GM19328 (cell line): ENCODE results near the gene PLXNB2.

ENCODE experiments used
- ATAC-seq: cut with Tn5 transposase; IDR thresholded peaks from one replicate; pipeline ENCODE4 v1.9.1; 2021; ENCODE audit warnings: mild to moderate bottlenecking, moderate library complexity; ENCODE audit not compliant: unreplicated experiment

The PLXNB2 gene

DNA sequence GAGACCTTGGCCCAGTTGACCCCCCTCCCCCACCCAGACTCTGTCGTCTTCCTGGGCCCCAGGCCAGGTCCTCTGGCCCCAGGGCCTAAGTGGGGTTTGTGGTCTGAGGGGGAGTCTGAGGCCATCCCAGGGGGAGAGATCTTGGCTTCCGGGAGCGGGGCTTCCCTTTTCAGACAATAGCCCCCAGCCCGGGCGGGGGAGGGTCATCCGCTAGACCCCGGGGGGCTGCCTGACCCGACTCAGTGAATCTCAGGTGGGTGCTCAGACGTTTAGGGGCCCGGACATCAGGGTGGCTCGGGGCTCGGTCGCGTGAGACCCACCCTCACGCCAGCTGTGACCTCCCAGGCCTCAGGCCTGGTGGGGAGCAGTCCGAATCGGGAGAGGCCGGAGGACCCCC, 37.9 kb downstream of the PLXNB2 start:
- no peak for ATAC-seq

DNA sequence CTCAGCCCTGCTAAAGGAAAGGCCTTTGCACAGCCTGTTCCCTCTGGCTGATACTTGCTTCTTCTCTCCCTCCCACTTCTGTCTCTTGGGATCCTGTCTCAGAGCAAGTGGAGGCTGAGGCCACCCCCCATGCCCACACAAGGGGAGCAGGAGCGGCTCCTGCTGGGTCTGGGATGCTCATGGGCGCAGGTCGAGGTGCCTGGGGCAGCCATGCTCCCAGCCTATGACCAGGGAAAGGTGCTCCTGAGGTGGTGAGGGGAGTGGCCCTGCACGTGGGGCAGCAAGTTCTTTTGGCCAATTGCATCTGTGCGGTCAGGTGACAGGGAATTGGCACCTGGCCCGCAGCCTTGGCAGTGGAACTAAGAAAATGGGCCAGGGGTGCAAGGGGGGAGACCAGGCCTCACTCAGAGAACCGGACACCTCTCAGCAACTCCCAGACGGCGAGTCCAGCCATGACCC, 38.8 kb downstream of the PLXNB2 start:
- ATAC-seq: no peak

DNA sequence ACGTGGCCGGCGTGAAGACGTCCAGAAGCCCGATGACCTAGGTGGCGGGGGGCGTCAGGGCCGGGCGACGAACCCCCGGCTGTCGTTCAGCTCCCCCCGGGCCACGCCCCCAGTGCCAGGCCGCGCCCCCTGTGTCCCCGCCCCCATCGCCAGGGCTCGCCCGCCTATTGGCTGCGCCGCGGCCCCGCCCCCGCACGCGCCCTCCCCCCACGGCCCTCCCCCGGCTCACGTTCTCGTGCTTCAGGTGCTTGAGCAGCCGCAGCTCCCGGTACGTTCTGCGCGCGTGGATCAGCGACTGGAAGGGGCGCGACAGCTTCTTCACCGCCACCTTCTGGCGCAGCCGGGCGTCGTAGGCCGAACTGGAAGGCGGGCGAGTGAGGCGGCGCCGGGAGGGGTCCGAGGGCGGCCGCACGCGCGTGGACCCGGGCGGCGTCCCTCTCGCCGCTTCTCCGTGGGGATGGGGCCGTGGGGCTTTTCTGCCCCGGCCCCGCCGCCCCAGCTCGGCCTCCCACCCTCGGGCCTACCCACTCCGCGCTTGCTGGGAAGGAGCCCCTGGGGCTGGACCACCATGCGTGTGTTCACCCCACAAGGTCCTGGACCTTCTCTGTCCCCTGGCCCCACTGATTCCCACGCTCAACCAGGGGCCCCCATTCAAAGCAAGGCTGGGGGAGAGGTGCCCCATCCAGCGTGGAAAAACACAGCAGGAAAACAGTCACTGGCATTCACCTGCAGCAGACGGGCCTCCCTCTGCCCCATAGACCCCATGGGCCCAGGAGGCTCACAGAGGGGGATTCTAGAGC, 39.7 kb downstream of the PLXNB2 start:
- ATAC-seq: no peak

DNA sequence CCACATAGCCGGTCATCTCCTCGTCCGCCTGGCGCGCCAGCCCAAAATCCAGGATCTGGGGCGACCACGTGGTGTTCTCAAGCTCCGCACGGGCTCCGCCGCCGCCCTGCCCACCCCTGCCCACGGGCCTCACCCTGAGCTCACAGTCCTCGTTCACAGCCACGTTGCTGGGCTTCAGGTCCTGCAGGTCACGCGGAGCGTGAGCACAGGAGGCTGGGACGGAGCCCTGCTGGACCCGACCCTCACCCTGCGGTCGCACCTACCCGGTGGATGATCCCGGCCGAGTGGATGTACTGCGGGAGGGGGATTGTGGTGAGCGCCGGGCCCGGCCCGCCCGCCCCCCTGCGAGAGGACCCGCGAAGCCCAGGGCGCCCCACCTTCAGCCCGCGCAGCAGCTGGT, 40.5 kb downstream of the PLXNB2 start:
- ATAC-seq: no peak

DNA sequence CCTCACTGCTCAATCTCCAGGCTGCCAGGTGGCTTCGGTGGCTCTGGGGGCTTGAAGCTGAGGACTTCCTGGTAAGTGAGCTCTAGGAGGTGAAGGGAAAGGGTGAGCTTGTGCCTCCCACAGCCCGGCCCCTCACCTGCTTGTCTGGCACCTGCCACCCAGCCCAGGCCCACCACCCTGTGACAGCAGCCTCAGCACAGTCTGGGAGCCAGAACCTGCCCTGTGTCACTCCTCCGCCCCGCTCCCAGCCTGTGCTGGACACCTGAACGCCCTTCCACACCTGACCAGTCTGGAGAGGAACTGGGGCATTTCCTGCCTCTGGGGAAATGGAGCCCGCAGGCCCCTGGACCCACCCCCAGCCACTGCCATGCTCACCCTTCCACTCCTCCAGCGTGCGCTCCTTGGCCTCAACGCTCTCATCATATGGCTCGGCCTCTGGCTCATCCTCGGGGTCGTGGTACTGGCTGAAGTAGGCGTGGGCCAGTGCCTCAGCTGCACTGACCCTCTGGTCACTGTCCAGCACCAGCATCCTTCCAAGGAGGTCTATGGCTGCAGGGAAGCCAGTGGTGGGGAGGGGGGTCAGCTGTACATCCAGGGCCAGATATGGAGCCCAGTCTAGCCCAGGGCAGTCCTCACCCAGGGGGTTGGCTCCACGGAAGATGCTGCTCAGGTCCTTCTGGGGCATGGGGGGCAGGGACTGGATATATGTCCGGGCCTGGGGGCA, 42.3 kb downstream of the PLXNB2 start:
- no peak for ATAC-seq

DNA sequence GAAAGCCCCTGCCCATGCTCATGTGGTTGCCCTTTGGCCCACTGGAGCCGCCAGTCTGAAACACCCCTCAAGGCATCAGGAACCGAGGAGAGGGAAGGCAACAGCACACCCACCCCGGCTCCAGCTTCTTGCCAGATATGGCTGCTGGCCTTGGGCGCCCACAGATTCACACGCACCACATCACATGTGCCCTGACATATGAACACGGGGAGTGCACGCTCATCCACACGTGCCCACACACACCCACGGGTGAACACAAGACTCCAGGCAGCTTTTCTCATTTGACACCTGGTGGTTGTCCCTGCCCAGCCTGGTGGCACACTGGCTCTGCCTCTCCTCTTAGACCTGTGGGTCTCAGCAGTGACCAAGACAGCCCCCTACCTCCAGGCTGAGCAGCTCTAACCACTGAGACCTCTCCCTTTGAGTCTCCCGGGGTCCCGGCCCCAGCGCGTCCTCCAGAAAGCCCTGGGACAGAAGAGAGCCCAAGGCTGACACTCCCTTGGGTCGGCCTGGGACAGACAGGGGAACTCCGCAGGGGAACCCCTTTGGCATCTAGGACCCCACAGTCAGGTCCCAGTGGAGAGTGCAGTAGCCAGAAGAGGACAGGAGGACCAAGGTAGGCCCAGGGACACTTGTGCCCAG, 43.2 kb downstream of the PLXNB2 start:
- ATAC-seq: no peak

DNA sequence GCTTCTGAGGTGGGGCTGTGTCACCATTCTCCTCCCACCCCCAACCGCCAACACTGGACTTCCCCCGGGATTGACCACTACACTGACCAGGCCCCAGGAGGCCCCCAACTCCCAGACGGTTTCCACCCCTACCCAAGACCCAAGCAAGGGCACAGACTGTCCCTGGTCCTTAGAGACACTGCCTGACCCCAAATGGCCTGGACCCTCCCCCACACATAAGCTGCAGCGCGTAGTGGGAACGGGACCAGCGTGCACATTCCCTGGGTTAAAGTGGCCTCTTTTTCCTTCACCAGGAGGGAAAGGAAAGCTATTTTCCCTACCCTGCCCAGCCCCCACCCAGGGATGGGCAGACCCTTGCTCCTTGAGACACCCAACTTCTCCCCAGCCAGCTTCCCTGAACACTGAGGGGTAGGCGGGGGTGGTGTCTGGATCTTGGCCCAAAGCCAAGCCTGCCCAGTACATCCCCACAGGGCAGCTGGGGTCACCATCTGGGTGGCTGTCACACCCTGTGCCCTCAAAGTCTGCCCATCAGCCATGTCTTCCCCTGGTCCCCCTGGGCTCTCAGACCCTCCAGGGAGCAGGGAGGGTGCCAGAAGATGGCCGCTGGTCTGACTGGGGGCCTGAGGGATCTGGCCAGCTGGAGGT, 44.4 kb downstream of the PLXNB2 start:
- no peak for ATAC-seq

DNA sequence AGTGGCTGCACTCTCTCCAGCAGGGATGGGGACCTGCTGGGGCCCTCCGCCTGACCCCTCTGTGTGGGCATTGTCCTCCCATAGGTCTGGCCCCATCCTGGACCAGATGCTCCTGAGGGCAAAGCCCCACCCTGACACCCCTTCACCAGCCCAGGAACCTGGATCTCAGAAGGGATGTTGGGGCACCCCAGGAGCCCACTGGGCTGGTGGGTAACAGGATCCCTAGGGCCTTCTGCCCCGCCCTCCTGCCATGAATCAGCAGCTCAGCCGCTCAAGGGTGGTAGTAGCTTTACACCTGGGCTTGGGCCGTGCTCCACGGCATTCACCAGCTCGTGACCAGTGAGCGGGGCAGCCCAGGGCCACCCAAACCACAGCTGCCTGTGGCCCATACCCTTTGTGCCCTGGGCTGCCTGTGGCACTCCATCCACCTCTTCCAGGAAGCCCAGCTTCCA, 45.0 kb downstream of the PLXNB2 start:
- no peak for ATAC-seq

DNA sequence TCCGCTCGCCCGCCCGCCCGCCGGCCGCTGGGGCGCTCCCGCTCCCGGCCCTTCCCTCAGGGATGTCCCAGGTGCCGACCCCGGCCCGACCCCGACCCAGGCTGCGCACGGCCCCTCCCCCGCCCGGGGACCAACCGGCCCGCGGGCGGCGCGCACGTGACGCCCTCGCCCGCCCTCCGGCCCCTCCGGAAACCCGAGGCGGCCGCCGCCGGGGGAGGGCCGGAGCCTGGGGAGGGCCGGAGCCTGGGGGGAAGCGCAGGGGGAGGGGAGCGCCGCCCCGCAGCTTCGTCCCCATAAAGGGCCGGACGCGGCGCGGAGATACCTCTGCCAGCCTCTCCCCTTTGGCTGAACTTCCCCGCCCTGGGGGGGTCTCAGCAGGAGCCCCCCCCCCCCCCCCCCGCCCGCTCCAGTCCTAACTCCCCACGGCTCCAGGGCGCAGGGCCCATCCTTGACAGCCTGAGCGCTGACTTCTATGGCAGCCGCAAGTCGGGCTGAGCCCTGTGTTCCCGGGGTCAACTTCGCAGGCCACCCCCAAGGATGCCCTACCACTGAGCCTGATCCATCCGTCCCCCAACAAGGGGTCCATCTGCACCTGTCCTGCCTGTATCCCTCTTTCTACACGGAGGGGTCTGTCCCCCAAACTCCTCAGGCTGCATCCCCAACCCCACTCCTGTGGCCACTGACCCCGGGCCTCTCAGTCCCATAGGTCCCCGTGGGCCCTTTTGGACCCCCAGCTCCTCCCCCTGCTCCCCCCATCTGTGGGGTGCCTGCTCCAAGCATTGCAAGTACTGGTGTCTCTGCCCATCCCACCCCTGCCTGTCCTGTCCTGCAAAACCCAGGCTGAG, 45.6 kb downstream of the PLXNB2 start, which contains the start of gene MAPK12:
TSS of gene MAPK12 (minus strand) at position 69 of the 845 bp plus-strand sequence. CDS start 174 bp downstream, outside the sequence.
- ATAC-seq: no peak

DNA sequence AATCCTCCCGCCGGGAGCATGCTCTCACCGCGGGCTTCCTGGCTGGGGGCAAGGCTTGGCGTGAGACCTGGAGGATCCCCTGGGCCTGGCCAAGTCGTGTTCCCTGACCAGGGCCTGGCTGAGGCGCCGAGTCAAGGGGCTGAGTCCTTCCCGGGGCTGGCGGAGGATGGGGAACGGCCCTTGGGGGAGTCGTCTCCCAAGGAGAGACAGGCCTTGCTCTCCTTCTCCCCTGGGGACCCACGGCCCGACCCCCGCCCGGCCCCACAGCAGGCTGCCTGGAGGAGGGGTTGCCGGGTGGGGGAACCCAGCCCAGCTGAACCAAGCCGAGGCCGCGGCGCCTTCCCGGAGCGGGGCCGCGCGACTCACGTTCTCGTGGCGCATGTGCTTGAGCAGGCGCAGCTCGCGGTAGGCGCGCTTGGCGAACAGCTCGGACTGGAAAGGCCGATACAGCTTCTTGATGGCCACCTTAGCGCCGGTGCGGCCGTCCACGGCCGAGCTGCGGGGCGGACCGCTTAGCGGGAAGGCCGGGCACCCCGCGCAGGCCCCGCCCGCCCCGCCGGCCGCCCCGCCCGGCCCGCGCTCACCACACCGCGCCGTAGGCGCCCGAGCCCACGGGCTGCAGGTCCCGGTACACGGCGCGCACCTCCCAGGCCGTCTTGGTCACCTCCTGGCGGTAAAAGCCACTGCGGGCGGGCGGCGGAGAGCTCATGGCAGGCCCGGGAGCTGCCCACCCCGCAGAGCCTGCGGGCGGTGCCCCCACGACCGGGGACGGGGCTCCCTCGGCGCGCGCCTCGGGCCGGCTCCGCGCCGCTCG, 46.4 kb downstream of the PLXNB2 start:
- no peak for ATAC-seq

DNA sequence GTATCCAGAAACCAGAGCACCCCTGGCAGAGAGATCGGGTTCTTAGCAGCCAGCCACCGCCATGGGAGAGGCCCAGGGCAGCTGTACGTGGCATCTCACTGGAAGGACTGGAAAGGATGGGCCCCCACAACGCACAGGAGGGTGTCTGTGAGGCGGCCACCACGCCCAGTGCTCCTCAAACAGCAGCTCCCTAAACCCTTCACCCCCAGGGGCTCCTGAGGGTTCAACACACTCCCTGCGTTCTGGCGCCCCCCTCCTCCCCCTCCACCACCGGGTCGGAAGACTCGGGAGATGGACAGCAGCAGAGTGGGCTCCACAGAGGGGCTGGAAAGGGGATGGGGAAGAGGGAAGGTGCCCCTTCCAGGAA, 47.0 kb downstream of the PLXNB2 start:
- ATAC-seq: no peak

DNA sequence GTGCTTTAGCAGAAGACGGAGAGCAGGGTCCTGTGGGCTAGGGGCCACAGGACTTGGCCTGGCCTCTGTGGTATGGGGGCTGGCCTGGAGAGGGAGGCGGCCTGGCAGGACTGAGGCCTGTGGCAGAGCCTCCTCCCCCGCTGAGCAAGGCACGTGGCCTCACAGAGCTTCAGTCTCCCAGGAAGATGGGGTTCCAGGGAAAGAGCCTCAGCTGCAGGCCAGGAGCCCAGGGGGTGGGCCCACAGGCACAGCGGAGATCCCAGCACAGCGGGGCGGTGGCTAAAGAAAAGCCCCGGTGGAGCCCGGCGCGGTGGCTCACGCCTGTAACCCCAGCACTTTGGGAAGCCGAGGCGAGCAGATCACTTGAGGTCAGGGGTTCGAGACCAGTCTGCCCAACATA, 48.1 kb downstream of the PLXNB2 start:
- no peak for ATAC-seq

DNA sequence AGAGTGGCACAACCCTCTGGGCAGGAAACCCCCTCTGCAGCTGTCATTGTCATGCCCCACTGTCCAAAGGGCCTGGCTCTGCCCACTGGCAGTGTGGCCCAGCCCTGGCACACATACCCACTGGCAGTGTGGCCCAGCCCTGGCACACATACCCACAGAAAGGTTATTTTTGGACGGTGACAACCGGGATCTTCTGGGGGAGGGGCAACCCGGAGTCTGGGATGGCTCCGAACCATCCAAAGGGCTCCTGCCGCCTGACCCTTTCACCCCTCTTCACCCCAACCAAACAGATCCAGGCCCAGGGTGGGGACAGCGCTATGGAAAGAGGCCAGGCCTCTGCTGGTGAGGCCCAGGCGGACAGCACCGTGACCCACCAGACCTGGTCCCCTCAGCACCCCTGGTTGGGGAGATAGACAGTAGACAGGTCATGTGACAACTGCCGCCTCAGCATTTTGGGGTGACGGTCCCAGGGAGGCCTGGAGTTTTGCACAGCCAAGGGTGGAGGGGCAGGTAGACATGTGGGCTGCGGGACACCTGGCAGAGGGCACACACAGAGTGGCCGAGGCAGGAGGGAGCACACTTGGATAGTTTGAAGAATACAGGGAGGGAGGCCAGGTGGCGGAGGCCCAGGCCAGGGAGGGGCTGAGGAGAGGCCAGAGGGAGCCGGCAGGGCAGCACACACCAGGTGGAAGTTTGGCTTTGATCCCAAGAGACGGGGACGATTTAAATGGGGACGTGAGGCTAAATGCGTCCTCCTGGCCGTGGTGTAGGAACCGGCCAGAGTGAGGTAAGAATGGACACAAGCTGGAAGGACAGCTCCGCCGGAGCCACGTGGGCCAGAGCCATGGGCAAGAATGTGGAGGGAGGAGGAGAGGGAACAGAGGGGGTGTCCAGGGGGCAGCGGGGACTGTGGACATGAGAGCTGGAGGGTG, 48.8 kb downstream of the PLXNB2 start:
- ATAC-seq: no peak

DNA sequence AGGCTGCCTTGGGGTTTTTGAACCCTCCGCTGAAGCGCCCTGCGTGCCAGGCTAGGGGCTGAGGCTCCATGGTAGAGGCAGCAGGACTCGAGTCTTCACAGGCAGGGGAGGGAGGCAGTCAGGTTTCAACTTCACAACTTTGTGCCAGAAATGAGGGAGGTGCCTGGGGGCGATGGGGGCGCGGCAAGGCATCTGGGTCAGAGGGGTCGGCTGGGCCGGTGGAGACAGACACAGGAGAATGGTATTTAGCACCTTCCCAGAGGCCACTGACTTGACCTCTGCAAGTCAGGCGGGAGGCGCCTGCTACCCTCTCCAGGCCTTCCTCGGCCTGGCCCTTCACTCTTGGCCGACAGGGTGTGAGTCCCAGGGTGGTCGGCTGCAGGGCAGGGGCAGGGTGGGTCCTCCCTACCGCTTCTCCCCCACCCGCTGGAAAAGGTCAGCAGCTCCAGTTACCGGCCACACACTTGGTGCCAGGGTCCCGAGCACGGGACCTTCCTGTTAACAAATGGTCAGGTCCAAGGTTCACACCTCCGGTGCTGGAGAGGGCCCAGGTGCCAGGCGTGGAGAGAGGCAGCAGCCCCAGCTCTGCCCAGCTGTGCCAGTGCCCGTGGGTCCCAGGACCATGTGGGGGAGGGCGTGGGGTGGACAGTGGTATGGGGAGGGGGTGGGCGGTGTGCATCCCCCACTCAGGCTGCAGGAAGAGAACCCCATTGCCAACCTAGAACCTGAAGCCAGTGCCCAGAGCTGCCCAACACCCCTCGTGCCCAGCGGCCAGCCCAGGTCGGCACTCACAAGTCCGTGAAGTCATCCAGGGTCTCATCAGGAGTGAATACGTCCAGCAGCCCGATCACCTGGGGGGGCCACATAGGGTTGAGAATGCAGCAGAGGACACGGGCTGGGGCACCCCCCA, 49.7 kb downstream of the PLXNB2 start:
- no peak for ATAC-seq

DNA sequence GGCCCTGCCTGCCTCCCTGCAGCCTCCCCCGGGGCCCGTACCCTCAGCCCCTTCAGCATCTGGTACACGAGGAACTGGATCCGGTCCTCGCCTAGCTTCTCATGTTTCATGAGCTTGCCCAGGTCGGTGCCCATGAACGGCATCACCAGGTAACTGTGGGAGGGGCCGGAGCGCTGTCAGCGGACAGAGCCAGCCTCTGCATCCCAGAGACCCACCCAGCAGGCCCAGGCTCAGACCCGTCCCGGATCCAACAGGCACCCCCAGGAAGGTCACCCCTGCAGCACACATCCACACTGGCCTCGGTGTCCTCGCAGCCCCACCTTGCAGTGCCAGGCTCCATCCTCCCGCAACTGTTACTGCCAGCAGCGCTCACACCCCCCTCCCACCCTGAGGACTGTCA, 50.4 kb downstream of the PLXNB2 start:
- ATAC-seq: no peak

DNA sequence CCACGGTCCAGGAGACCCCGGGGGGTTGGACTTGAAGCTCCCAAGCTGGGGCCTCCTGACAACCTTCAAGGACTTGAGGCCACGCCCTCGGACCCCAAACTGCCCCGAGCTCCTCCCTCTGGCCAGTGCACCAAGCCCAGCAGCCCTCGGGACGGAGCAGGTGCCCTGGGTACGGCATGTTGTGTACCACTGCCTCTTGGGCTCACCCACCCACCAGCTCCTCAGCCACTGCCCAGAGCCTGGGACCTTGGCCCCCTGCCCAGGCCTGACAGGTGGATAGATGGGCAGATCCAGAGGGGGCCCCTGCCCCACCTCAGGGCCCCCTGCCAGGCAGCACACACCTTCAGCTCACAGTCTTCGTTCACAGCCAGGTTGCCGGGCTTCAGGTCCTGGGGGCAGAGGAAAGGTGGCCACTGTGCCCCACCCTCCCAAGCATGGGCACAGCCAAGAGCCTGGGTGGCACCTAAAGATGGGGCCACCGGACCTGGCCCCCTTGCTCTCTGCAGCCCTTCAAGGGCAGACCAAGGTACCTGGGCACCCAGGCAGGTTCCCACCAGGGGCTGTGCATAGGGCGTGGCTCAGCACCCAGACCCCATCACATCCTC, 51.1 kb downstream of the PLXNB2 start:
- no peak for ATAC-seq

DNA sequence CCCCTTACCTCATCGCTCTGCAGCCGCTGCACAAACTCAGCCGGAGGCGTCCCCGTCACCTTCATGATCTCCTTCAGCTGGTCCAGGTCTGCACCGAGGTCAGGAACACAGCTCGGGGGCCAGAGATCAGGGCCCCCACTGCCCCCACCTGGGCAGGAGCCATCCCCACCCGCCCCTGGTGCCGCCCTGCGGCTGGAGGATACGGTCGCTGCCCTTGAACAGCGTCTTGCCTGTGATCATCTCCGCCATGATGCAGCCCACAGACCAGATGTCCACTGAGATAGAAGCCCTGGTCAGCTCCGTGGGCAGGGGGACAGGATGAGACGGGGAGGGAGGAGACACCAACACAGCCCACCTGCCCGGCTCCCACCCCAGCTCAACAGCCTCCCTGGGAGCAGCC, 51.8 kb downstream of the PLXNB2 start:
- ATAC-seq: no peak
